ENCODE results near the gene KEAP1. TPM values are rescaled to one million over a fixed set of nuclear protein-coding genes. Genes with fewer than 3 reads are reported as not detected.

KEAP1 gene
- total RNA-seq, 4 donors from 2014 or later, result 51.9 to 94.5 (median 80.6) TPM

DNA sequence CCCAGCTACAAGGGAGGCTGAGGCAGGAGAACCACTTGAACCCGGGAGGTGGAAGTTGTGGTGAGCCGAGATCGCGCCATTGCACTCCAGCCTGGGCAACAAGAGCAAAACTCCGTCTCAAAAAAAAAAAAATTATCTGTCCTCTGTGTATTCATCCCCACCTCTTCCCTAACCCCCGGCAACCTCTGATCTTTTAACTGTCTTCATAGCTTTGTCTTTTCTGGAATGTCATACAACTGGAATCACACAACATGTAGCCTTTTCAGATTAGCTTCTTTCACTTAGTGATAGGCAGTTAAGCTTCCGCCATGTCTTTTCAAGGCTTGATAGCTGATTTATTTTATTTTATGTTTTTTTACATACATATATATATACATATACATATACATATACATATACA, 22.5 kb upstream of the KEAP1 start:
- TF ChIP-seq EP300 (IDR thresholded peaks at IDR 0.05), result no peak
- no peak for TF ChIP-seq POLR2A (IDR thresholded peaks at IDR 0.05; ENCODE audit: low read depth)
- TF ChIP-seq POLR2AphosphoS5 (IDR thresholded peaks at IDR 0.05), result no peak
- TF ChIP-seq, protein P1, sequence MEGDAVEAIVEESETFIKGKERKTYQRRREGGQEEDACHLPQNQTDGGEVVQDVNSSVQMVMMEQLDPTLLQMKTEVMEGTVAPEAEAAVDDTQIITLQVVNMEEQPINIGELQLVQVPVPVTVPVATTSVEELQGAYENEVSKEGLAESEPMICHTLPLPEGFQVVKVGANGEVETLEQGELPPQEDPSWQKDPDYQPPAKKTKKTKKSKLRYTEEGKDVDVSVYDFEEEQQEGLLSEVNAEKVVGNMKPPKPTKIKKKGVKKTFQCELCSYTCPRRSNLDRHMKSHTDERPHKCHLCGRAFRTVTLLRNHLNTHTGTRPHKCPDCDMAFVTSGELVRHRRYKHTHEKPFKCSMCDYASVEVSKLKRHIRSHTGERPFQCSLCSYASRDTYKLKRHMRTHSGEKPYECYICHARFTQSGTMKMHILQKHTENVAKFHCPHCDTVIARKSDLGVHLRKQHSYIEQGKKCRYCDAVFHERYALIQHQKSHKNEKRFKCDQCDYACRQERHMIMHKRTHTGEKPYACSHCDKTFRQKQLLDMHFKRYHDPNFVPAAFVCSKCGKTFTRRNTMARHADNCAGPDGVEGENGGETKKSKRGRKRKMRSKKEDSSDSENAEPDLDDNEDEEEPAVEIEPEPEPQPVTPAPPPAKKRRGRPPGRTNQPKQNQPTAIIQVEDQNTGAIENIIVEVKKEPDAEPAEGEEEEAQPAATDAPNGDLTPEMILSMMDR (IDR thresholded peaks at IDR 0.05), result no peak
- Histone ChIP-seq H3K27ac (replicated peaks in 1 of 4) (no peak overlapping the region), H3K4me1 (no peaks in the 10 kb centered on the region), H3K9me3 (no peaks in the 10 kb centered on the region), H3K4me3 (no peak overlapping the region), H3K27me3 (peaks cover 0 to 24% (median 0%) of the 10 kb centered on the region in 4 donors), H3K36me3 (no peaks in the 10 kb centered on the region)
- DNase-seq (ENCODE audit: extremely low spot score), result no peak
- intact Hi-C loops (cut with DNase I), result no loop called here
- WGBS, result 86% methylated on average over 7 of the region's 7 CpGs

DNA sequence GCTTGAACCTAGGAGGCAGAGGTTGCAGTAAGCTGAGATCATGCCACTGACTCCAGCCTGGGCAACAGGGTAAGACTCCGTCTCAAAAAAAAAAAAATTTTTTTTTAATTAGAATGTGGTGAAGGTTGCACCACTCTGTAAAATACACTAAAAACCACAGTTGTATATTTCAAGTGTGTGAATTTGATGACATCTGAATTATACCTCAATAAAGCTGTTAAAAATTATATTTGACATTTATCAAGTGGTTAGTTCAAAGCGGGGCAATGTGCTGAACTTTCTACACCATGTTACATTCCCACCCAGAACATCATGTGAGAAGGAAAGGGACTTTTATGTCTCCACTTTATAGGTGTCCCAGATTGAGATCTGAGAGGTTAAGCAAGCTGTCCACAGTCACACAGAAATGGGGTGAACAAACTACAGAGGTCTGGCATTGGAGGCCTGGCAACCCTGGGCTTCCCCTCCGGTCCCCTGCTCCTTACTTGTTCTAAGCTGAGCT, 20.0 kb upstream of the KEAP1 start:
- TF ChIP-seq, protein P1 (IDR thresholded peaks at IDR 0.05), result no peak
- no peak for TF ChIP-seq EP300 (IDR thresholded peaks at IDR 0.05)
- no peak for TF ChIP-seq POLR2A (IDR thresholded peaks at IDR 0.05; ENCODE audit: low read depth)
- TF ChIP-seq POLR2AphosphoS5 (IDR thresholded peaks at IDR 0.05), result no peak
- no peak for DNase-seq (ENCODE audit: extremely low spot score)
- intact Hi-C loops (cut with DNase I), result no loop called here
- H3K27me3 ChIP-seq, result peaks cover 0 to 46% (median 20%) of the 10 kb centered on the region in 4 donors
- H3K27ac ChIP-seq (replicated peaks in 1 of 4), result no peak overlapping the region
- H3K9me3 ChIP-seq, result no peaks in the 10 kb centered on the region
- no peak overlapping the region for H3K4me3 ChIP-seq
- H3K4me1 ChIP-seq, result peaks cover 7 to 9% (median 8%) of the 10 kb centered on the region in 4 donors
- WGBS, result 78% methylated on average over 3 of the region's 3 CpGs
- H3K36me3 ChIP-seq, result no peaks in the 10 kb centered on the region

DNA sequence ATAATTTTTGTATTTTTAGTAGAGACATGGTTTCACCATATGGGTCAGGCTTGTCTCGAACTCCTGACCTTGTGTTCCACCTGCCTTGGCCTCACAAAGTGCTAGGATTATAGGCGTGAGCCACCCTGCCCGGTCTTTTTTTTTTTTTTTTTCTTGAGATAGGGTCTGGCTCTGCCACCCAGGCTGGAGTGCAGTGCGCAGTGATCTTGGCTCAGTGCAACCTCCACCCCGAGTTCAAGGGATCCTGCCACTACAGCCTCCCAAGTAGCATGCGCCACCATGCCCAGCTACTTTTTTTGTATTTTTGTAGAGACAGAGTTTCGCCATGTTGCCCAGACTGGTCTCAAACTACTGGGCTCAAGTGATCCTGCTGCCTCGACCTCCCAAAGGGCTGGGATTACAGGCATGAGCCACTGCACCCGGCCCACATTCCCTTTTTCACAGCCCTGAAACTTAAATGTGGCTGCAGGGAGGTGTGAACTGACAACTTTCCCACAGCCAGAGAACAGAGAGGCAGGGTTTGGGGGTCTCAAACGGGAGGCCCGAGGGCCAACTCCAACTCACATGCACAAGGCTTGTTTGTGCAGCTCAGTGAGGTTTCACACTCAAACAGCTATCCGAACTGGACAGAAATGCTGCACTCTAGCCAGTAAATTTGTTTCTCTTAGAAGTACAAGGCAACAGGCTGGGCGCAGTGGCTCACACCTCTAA, 18.5 kb upstream of the KEAP1 start:
- H3K36me3 ChIP-seq, result no peaks in the 10 kb centered on the region
- no peaks in the 10 kb centered on the region for H3K9me3 ChIP-seq
- H3K4me3 ChIP-seq, result no peak overlapping the region
- H3K27ac ChIP-seq (replicated peaks in 1 of 4), result no peak overlapping the region
- WGBS, result 85% methylated on average over 9 of the region's 13 CpGs
- peaks cover 20 to 24% (median 22%) of the 10 kb centered on the region in 4 donors for H3K4me1 ChIP-seq
- intact Hi-C loops (cut with DNase I), result no loop called here
- DNase-seq (ENCODE audit: extremely low spot score), result no peak
- peaks cover 3 to 61% (median 30%) of the 10 kb centered on the region in 4 donors for H3K27me3 ChIP-seq
- TF ChIP-seq POLR2AphosphoS5 (IDR thresholded peaks at IDR 0.05) (no peak), POLR2A (IDR thresholded peaks at IDR 0.05; ENCODE audit: low read depth) (no peak), EP300 (IDR thresholded peaks at IDR 0.05) (no peak)
- TF ChIP-seq, protein P1 (IDR thresholded peaks at IDR 0.05), result no peak

DNA sequence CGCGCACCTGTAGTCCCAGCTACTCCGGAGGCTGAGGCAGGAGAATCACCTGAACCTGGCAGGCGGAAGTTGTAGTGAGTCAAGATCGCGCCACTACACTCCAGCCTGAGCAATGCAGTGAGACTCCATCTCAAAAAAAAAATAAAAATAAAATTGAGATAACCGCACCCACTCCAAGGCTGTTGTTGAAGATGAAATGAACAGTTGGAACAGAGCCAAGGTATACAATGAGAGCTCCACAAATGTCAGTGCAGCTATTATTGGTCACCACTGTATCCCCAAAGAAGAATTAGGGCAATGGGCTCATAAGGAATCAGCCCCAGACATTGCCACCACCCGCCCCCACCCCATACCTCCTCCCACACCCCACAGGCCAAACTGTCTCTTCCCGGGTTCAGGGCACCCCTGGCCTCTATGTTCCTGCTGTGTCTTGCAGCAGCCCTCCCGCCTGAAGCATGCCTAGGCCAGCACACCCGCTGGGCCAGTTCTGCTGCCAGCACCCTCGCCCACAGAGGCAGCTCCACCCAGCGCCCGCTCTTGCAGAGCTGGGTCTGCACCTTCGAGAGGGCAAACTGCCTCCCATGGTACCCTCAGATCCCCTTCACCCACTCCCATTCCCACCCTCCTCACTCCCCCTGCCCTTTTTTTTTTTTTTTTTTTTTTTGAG, 17.6 kb upstream of the KEAP1 start:
- Histone ChIP-seq H3K4me3 (no peak overlapping the region), H3K9me3 (no peaks in the 10 kb centered on the region), H3K4me1 (peaks cover 20 to 24% (median 22%) of the 10 kb centered on the region in 4 donors), H3K36me3 (no peaks in the 10 kb centered on the region), H3K27me3 (peaks cover 3 to 70% (median 36%) of the 10 kb centered on the region in 4 donors), H3K27ac (replicated peaks in 1 of 4) (no peak overlapping the region)
- 96% methylated on average over 11 of the region's 15 CpGs for WGBS
- DNase-seq (ENCODE audit: extremely low spot score), result no peak
- intact Hi-C loops (cut with DNase I), result no loop called here
- TF ChIP-seq POLR2A (IDR thresholded peaks at IDR 0.05; ENCODE audit: low read depth) (no peak), POLR2AphosphoS5 (IDR thresholded peaks at IDR 0.05) (no peak)
- TF ChIP-seq, protein P1 (IDR thresholded peaks at IDR 0.05), result no peak
